GM21619 (cell line): ENCODE data around the gene MARCHF2.

Source experiments
- ATAC-seq: cut with Tn5 transposase; IDR thresholded peaks from one replicate; pipeline ENCODE4 v1.9.1; 2021; ENCODE audit not compliant: unreplicated experiment

MARCHF2 gene

DNA sequence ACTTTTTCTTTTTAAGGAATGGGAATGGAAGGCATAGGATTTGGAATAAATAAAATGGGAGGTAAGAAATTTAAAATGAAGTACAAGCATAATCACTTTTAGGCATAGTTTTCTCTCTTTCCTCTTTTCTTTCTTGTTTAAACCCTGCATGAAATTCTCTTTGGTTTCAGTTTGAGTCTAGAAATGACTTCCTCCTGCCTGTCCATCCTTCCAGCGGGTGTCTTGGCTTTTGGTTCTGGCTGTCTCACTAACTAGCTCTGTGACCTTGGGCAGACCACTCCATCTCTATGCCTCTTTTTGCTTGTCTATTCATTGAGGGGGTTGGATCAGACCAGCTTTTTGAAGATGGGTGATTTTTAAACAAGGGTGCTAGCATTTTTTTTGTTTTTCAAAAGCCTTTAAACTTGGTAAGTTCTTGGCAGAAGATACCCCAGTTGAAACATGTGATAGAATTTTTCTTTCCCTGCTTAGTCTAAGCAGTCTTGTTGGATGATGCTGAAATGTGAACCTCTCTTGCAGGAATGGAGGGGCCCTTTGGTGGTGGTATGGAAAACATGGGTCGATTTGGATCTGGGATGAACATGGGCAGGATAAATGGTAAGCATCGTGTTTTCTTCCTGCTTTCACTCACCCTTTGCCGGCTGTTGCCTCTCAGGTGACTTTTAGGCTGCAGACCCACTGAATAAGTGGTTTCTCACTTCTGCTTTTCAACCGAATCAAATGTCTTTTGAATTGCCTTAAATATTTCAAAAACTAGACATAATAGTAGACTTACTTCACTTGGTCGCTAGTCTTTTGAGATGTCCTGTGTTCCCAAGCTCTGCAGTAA lies 60.8 kb downstream of the MARCHF2 start:
- ATAC-seq = peak; percentile 56

DNA sequence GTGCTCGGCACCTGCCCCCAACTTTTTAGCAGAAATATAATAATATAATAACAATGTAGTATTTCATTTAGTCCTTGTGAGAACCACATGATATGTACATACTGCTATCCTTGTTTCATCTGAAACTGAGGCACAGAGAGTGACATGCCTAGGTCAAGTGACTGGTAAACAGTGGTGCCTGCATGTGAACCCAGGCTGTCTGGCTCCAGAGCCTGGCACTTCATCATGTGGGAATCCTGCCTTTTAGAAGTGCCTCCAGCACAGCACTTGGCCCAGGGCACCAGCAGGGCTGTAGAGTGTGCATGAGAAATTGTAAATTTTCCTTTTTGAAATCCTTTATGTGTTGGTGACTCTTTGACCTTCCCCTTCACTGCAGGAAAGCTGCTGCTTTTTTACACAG lies 61.9 kb downstream of the MARCHF2 start:
- ATAC-seq = no peak

DNA sequence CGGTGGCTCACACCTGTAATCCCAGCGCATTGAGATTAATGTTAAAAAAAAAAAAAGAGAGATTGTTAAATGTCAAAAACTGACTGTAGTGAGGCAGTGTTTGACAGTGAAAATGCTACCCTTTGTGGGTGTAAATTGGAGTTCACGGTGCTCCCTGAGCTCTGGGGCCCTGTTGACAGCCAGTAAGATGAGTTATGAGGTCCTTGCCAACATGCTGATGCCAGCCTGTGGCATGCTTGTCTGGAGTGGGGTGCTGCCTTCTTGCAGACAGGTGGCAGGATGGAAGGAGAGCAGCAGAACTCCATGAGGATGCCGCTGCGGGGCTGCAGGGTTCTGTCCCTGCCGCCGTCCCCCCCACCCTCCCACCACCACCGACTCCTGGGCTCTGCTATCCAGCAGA lies 63.4 kb downstream of the MARCHF2 start:
- no peak for ATAC-seq

DNA sequence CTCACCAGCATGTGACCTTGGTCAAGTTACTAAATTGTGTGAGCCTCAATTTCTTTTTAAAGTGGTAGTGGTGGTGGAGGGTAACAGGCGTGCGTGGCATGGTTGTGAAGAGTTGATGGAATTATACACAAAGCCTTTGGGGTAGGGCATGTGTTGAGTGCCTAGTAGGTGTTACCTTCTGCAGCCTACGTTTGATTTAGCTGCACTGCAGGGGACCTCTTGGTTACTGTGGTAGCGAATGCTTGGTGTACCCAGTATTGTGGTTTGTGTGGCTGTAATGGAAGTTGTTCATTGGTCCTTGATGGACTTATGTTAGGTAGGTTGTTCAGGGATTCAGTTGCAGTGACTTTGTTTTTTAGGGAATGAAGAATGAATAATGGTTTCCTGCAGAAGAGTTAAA lies 64.8 kb downstream of the MARCHF2 start:
- ATAC-seq = no peak

DNA sequence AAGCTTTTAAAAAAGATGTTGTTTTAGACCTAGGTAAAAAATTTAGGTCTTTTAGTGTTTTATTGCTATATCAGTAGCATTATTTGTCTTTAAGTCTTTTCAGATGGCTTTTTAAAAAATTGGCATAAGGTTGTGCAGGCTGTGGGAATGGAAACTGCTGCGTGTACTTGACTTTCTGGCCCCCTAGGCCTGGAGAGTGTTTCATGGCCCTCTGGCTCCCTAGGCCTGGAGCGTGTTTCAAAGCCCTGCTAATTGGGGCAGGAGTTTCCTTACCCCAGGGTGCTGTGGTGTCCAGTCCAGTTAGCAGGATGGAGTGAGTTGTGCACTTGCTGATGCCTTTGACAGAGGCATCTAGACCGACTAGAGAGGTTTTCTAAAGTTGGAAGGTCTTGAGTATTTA lies 65.5 kb downstream of the MARCHF2 start:
- ATAC-seq = no peak

DNA sequence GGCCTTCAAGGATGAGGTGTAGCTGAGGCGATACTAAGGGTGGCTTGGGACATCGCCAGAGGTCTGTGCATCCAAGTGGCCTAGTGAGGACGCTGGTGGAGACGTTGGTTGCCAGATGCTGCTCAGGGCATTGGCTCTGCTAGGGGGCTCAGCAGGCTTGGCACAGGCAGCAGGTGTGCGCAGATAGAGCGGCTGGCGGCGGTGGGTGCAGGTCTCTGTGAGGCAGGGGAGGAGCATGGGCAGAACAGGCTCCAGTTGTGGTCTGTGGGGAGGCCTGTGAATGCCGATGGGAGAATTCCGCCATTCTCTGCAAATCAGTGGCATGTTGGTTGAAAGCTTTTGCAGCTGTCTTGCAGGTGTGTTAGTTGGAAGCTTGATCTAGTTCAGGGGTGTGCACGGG lies 68.1 kb downstream of the MARCHF2 start:
- no peak for ATAC-seq

DNA sequence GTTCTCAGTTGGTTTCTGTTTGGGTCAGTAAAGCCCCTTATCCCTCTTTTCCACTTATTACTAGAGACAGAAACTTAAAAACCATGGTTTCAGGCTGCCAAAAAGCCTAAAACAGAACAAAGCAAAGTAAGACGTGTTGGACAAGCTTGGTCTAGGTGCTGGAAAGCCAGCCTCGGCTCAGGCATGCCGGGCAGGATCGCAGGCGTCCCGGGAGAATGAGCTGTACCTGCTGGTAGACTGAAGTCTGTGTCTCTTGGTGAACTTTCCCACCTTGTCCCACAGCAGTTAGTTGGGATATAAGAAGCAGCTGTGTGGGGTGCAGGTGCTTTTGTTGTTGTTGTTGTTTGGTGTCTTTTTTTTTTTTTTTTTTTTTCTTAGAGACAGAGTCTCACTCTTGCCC lies 68.5 kb downstream of the MARCHF2 start:
- ATAC-seq = no peak

DNA sequence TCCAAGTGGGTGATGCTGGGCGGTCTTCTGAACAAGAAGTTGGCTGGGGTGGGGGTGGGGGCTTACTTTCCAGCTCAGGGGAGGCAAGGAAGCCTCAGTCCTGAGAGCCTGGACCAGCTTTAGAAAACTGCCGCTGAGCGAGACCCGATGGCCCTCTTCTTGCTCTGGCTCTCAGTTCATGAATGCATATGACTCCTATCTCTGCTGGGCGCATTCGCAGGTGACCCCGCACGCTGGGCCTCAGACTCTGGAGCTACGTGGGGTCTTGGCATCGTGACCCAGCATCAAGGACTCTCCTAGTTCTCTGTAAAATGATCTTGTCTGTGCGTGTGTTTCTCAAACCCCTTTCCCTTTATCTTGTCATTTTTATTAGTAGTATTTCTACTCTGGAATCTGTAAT lies 69.6 kb downstream of the MARCHF2 start:
- no peak for ATAC-seq

DNA sequence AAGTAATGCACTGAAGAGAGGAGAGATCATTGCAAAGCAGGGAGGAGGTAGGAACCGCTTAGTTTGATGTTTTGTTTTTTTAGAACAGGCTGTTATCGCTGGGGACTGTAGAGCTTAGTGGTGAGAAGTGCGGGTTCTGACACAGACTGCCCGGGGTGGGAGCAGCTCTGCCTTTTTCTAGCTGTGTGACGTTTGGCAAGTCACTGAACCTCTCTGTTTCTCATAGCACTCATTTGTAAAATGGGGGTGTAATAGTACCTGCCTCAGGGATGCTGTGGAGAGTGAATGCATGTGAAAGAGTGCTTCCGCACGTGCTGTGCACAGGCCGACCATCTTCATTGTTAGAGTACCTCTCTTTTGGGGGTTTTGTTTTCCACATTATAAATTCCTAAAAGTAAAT lies 70.1 kb downstream of the MARCHF2 start:
- ATAC-seq = no peak

DNA sequence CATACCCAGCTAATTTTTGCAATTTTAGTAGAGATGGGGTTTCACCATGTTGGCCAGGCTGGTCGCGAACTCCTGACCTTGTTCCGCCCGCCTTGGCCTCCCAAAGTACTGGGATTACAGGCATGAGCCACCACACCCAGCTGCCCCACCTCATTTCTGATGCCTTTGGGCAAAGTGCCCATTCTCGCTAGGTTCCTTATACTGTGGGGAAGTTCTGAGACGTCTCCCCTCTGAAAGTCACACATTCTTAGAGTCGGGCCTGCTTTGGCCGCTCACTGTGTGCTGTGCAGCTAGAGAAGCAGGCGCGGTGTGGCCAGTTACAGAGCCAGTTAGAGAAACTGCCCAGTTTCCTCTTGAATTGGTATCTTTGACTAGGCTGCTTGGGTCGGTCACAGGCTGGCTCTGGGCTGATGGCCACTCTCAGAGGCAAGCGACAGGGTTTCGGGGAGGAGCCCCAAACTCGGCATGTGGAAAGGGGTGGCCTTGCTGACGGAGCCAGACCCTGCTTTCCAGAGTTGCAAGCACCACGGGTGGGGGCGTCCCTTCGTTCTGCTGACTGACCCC lies 71.3 kb downstream of the MARCHF2 start:
- no peak for ATAC-seq

DNA sequence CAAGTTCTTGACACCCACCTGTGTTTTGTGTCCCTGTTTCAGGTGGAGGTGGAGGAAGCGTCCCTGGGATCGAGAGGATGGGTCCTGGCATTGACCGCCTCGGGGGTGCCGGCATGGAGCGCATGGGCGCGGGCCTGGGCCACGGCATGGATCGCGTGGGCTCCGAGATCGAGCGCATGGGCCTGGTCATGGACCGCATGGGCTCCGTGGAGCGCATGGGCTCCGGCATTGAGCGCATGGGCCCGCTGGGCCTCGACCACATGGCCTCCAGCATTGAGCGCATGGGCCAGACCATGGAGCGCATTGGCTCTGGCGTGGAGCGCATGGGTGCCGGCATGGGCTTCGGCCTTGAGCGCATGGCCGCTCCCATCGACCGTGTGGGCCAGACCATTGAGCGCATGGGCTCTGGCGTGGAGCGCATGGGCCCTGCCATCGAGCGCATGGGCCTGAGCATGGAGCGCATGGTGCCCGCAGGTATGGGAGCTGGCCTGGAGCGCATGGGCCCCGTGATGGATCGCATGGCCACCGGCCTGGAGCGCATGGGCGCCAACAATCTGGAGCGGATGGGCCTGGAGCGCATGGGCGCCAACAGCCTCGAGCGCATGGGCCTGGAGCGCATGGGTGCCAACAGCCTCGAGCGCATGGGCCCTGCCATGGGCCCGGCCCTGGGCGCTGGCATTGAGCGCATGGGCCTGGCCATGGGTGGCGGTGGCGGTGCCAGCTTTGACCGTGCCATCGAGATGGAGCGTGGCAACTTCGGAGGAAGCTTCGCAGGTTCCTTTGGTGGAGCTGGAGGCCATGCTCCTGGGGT lies 72.7 kb downstream of the MARCHF2 start:
- no peak for ATAC-seq

DNA sequence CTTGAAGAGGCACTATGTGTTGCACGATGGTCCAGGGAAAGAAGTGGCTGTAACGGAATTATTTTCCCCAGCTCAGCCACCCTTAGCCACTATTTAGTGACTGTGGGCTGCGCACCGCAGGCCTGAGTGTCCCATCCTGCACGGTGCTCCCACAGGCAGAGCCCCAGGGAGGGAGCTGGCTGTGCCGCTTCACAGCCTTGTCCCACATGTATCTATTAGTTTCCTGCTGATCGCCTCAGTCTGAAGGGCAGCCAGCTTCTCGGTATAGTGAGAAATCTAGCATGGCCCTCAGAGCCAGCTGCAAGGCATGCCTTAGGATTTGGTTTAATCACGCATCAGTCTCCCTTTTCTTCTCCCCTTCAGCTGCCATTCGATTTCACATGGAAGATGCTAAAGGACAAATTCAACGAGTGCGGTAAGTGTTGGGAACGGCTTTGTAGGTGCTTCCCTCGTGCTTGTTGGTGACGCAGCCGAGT lies 73.6 kb downstream of the MARCHF2 start:
- peak; percentile 15 for ATAC-seq

DNA sequence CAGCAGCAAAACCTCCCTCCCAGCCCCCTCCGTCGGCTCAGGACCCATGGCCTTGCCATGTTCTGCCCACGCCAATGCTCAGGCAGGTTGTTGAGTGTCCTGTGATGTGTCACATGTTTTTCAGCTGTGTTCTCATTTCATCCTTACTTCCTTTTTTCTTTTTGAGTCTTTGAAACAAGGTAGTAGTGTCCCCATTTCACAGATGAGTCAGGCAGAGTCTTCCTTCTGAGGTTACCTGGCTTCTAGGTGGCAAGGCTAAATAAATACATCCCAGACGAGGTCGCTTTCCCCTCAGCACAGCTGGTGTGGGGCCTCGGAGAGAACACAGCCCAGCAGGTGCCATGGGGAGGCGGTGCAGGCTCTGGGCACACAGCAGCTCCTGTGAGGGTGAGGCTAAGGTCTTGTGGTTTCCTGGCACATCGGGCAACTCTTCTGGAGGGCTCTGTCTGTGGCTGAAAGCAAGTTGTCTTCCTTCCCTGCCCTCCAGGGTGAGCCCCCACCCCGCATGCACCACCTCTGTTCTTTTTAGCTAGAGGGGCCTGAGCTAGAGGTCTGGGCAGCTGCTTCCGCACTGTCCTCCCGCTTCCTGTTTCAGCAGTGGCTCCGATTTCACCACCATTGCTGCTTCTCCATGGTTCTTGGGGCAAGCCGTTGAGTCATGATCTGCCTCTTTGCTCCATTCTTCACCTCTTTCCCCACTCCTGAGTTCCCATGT lies 74.2 kb downstream of the MARCHF2 start:
- ATAC-seq = peak; percentile 73

DNA sequence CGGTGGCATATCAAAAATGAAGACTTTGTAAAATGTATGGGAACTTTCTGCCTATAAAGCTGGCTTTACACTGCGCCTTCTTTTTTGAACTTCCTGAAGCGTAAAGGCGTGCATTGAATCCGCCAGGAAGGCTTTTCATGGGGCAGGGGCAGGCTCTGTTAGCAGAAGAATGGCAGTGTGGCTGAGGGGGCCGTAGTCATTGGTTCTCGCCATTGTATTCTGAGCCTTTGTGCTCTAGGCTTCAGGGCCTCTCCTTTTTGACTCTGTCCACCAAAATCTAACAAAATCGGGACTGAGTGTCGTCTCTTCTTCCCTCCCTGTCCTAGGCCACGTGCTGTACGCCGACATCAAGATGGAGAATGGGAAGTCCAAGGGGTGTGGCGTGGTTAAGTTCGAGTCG lies 75.3 kb downstream of the MARCHF2 start:
- ATAC-seq = no peak
